ENCODE measurements around the gene DUSP14. TPM values are rescaled to one million over a fixed set of nuclear protein-coding genes. Genes with fewer than 3 reads are reported as not detected.

The DUSP14 gene
- polyA plus RNA-seq, 3 donors, result 0.24 to 1.6 (median 1.1) TPM

DNA sequence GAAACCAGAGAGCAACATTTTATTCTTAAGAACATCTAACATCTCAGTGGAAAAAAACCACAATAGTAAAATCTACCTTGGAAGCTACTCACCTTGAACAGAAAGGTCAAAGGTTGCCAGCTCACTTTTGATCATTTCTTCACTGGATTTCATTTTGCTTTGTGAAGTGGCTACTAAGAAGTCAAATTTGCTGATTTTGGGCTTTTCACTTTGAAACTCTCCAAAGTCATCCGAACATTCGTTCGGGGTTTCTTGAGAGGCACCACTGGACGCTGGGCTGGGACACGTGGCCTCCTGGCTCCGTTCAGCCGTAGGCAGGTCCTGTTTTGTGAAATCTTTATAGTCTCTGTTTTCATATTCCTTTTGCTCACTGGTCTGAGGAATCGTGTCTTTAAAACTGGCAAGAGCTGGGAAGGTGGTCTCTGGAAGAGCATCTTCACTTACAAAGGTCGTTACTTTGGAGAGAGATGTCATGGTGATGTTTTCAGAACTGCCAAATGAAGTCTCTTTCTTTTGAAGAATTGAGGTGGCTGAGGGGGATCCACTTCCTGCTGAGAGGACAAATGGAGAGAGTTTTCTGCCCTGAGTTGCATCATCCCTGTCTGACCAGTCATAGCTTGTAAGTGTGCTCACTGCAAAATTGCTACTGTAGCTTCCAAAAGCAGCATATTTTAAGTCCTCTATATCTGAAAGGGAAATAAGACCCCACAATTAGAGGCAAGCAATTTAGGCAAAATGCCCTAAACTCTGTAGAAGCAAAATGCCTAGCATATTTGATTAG is 52.4 kb downstream of the DUSP14 start:
- Histone ChIP-seq H3K27me3 (ENCODE audit: control insufficient read depth in 2 of 2, insufficient read depth in 2 of 2, low read length in 2 of 2) (no peaks in the 10 kb centered on the region), H3K4me2 (replicated peaks; ENCODE audit: extremely low read depth, low read length, poor library complexity, severe bottlenecking) (no peak overlapping the region), H4K20me1 (ENCODE audit: insufficient read depth, low read length) (peaks cover 26% of the 10 kb centered on the region), H3K4me1 (ENCODE audit: control insufficient read depth in 1 of 2, insufficient read depth in 2 of 2, low read length in 2 of 2) (no peaks in the 10 kb centered on the region), H2AFZ (ENCODE audit: insufficient read depth, low read depth, low read length, poor library complexity, severe bottlenecking) (no peak overlapping the region), H3K9ac (ENCODE audit: insufficient read depth, low read length, poor library complexity, severe bottlenecking) (no peak overlapping the region), H3K79me2 (ENCODE audit: insufficient read depth, low read length) (peaks cover 9% of the 10 kb centered on the region), H3K4me3 (replicated peaks in 1 of 3; ENCODE audit: low read depth in 2 of 3, low read length in 3 of 3) (no peak overlapping the region), H3K9me3 (replicated peaks in 1 of 2; ENCODE audit: control insufficient read depth in 1 of 2, insufficient read depth in 1 of 2, low read length in 2 of 2) (no peaks in the 10 kb centered on the region), H3K27ac (ENCODE audit: low read depth in 1 of 2, low read length in 2 of 2) (no peak overlapping the region), H3K36me3 (replicated peaks in 1 of 2; ENCODE audit: control insufficient read depth in 1 of 2, insufficient read depth in 2 of 2, low read length in 2 of 2) (peaks cover 62 to 98% of the 10 kb centered on the region in 2 donors)
- 97% methylated on average over 8 of the region's 9 CpGs for WGBS (ENCODE audit: insufficient coverage)
- TF ChIP-seq CTCF (IDR thresholded peaks at IDR 0.05), result no peak
- H3K9me3 Mint-ChIP-seq, result no peaks in the 10 kb centered on the region
- H3K4me3 Mint-ChIP-seq, result no peak overlapping the region
- peaks cover 0 to 2% (median 0%) of the 10 kb centered on the region in 3 donors for H3K27me3 Mint-ChIP-seq (ENCODE audit: low read depth in 3 of 3)
- H3K36me3 Mint-ChIP-seq, result peaks cover 65 to 74% of the 10 kb centered on the region in 2 donors
- H3K27ac Mint-ChIP-seq, result peak overlapping the region in 1 of 7 donors; percentile 16
- intact Hi-C loops (cut with micrococcal nuclease), result no loop called here
- DNase-seq, result no peak
- no peaks in the 10 kb centered on the region for H3K4me1 Mint-ChIP-seq

DNA sequence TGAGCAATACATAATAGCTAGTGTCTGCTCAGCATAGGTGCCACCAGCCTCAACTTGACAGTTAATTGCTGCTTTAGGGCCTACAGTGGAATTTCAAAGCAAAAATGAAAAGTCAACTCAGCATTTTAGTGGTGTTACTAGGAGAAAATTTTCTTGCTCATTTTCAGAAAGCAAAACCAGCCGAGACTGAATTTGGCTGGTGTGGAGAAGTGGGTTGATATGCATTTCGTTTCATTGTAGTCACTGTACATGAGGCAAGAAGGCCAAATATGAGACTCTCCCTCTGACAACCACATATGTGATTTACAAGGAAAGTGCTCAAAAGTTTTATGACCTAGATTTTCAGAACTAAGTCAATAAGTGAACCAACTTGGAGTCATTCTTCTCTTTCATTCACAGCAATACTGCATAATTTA is 54.0 kb downstream of the DUSP14 start:
- TF ChIP-seq CTCF (IDR thresholded peaks at IDR 0.05), result no peak
- no peak overlapping the region for H3K4me3 Mint-ChIP-seq
- intact Hi-C loops (cut with micrococcal nuclease), result no loop called here

More for the DNA sequence above, 54.0 kb downstream of the DUSP14 start:
- no peak for DNase-seq
- H3K27me3 ChIP-seq (ENCODE audit: control insufficient read depth in 2 of 2, insufficient read depth in 2 of 2, low read length in 2 of 2), result no peaks in the 10 kb centered on the region
- peaks cover 13% of the 10 kb centered on the region for H3K79me2 ChIP-seq (ENCODE audit: insufficient read depth, low read length)
- no peaks in the 10 kb centered on the region for H3K4me1 Mint-ChIP-seq
- H3K36me3 Mint-ChIP-seq, result peaks cover 56 to 74% of the 10 kb centered on the region in 2 donors
- H3K4me3 ChIP-seq (replicated peaks in 1 of 3; ENCODE audit: low read depth in 2 of 3, low read length in 3 of 3), result no peak overlapping the region
- H2AFZ ChIP-seq (ENCODE audit: insufficient read depth, low read depth, low read length, poor library complexity, severe bottlenecking), result no peak overlapping the region
- H3K4me2 ChIP-seq (replicated peaks; ENCODE audit: extremely low read depth, low read length, poor library complexity, severe bottlenecking), result no peak overlapping the region
- H3K27ac ChIP-seq (ENCODE audit: low read depth in 1 of 2, low read length in 2 of 2), result no peak overlapping the region
- no peak overlapping the region for H3K9ac ChIP-seq (ENCODE audit: insufficient read depth, low read length, poor library complexity, severe bottlenecking)
- H3K36me3 ChIP-seq (replicated peaks in 1 of 2; ENCODE audit: control insufficient read depth in 1 of 2, insufficient read depth in 2 of 2, low read length in 2 of 2), result peaks cover 48 to 98% of the 10 kb centered on the region in 2 donors
- no peaks in the 10 kb centered on the region for H3K4me1 ChIP-seq (ENCODE audit: control insufficient read depth in 1 of 2, insufficient read depth in 2 of 2, low read length in 2 of 2)
- H3K27ac Mint-ChIP-seq, result no peak overlapping the region
- H3K27me3 Mint-ChIP-seq (ENCODE audit: low read depth in 3 of 3), result peaks cover 0 to 2% (median 0%) of the 10 kb centered on the region in 3 donors
- no peaks in the 10 kb centered on the region for H3K9me3 ChIP-seq (replicated peaks in 1 of 2; ENCODE audit: control insufficient read depth in 1 of 2, insufficient read depth in 1 of 2, low read length in 2 of 2)
- 100% methylated on average over 1 of the region's 2 CpGs for WGBS (ENCODE audit: insufficient coverage)
- no peaks in the 10 kb centered on the region for H3K9me3 Mint-ChIP-seq
- H4K20me1 ChIP-seq (ENCODE audit: insufficient read depth, low read length), result peaks cover 40% of the 10 kb centered on the region
